Globus pallidus (tissue), 1 donor: ENCODE measurements around the gene CHPF2.

Source experiments
- DNase-seq: peaks from one replicate; pipeline ENCODE4 v3.0.0-alpha.2; 2015; ENCODE audit warnings: low spot score

Gene CHPF2

GRCh38 chr7:151206914-151207313 lies 25.4 kb upstream of the CHPF2 start:
- no peak for DNase-seq

GRCh38 chr7:151207315-151207714 lies 25.0 kb upstream of the CHPF2 start:
- DNase-seq, result no peak

GRCh38 chr7:151207804-151208203 lies 24.5 kb upstream of the CHPF2 start:
- DNase-seq, result no peak

GRCh38 chr7:151208253-151208862 lies 23.9 kb upstream of the CHPF2 start:
- DNase-seq, result no peak

- no peak for DNase-seq
These were observed 22.7 kb upstream of the CHPF2 start for GRCh38 chr7:151209588-151209987.

GRCh38 chr7:151210087-151210854 lies 22.0 kb upstream of the CHPF2 start, which contains the start of gene H2BK1:
H2BK1 (minus strand) TSS chr7:151210488; CDS start chr7:151210318, 170 bp downstream.
- DNase-seq, result no peak

GRCh38 chr7:151211155-151211772 lies 21.0 kb upstream of the CHPF2 start:
- no peak for DNase-seq

GRCh38 chr7:151212626-151213025 lies 19.7 kb upstream of the CHPF2 start:
- no peak for DNase-seq

GRCh38 chr7:151213826-151214225 lies 18.5 kb upstream of the CHPF2 start:
- DNase-seq, result no peak

- DNase-seq, result no peak
These were observed 16.9 kb upstream of the CHPF2 start for GRCh38 chr7:151215396-151215795.

GRCh38 chr7:151218170-151218569 lies 14.1 kb upstream of the CHPF2 start:
- DNase-seq, result no peak

GRCh38 chr7:151223728-151224127 lies 8.6 kb upstream of the CHPF2 start:
- no peak for DNase-seq

- no peak for DNase-seq
These were observed 6.3 kb upstream of the CHPF2 start for GRCh38 chr7:151225948-151226510.

- DNase-seq, result no peak
These were observed 5.8 kb upstream of the CHPF2 start for GRCh38 chr7:151226560-151226874.

GRCh38 chr7:151226875-151227782 lies 5.2 kb upstream of the CHPF2 start, which contains the start of gene ABCF2:
ABCF2 (minus strand) TSS chr7:151227205; CDS start chr7:151226458, 747 bp downstream.
- DNase-seq, result peak; percentile 98

GRCh38 chr7:151228024-151228866 lies 4.0 kb upstream of the CHPF2 start:
- DNase-seq, result no peak

GRCh38 chr7:151229249-151229648 lies 3.0 kb upstream of the CHPF2 start:
- no peak for DNase-seq

- DNase-seq, result no peak
These were observed 1.2 kb upstream of the CHPF2 start for GRCh38 chr7:151231080-151231479.

- DNase-seq, result no peak
These were observed 826 bp downstream of the CHPF2 start for GRCh38 chr7:151232917-151233701.

GRCh38 chr7:151233804-151234203 lies 1.5 kb downstream of the CHPF2 start:
- no peak for DNase-seq
